ACC112 (cell line): Measurements from ENCODE around the gene ST3GAL2.
"Not testable (repeated sequence)": the region's sequence is repeated elsewhere in the genome, so short reads cannot be mapped to it uniquely, and the experiment has no call there.

Experiments
- H2AFZ ChIP-seq: fragments of 200-600 bp; sonication (generic); one replicate; pipeline ENCODE4 v1.6.0; 2017; ENCODE audit warnings: antibody characterized with exemption, low read length; ENCODE audit not compliant: unreplicated experiment
- H3K27ac ChIP-seq: fragments of 200-600 bp; sonication (generic); 2 replicates; pipeline ENCODE4 v1.5.1; 2014; ENCODE audit warnings: low read depth, mild to moderate bottlenecking, antibody characterized with exemption, low read length, moderate library complexity
- H3K27me3 ChIP-seq: fragments of 200-600 bp; sonication (generic); 2 replicates; pipeline ENCODE4 v1.6.1; 2014; ENCODE audit warnings: mild to moderate bottlenecking, antibody characterized with exemption, low read length, moderate library complexity, mixed read lengths; ENCODE audit not compliant: insufficient read depth
- H3K36me3 ChIP-seq: fragments of 200-600 bp; sonication (generic); 2 replicates; pipeline ENCODE4 v1.6.1; 2016; ENCODE audit warnings: mild to moderate bottlenecking, antibody characterized with exemption, low read length, moderate library complexity, mixed read lengths; ENCODE audit not compliant: insufficient read depth
- H3K4me1 ChIP-seq: fragments of 200-600 bp; sonication (generic); one replicate; pipeline ENCODE4 v1.6.1; 2016; ENCODE audit warnings: low read length, mixed read lengths; ENCODE audit not compliant: insufficient read depth, unreplicated experiment, control insufficient read depth
- H3K4me3 ChIP-seq: fragments of 200-600 bp; sonication (generic); 2 replicates; pipeline ENCODE4 v1.5.1; 2014; ENCODE audit warnings: mild to moderate bottlenecking, low read depth, low read length
- H3K79me2 ChIP-seq: fragments of 200-600 bp; sonication (generic); one replicate; pipeline ENCODE4 v1.6.0; 2016; ENCODE audit warnings: low read length; ENCODE audit not compliant: control insufficient read depth, unreplicated experiment, insufficient read depth

Gene ST3GAL2

GRCh38 chr16:70450142-70451003 lies 11.5 kb upstream of the ST3GAL2 start:
- not testable (repeated sequence) for H3K27ac ChIP-seq, H3K4me1 ChIP-seq, H3K4me3 ChIP-seq, H2AFZ ChIP-seq, H3K79me2 ChIP-seq, H3K36me3 ChIP-seq, H3K27me3 ChIP-seq

- H3K36me3 ChIP-seq = no peaks in the 10 kb centered on the region
- no peak overlapping the region for H2AFZ ChIP-seq
- H3K27me3 ChIP-seq = no peaks in the 10 kb centered on the region
- no peak overlapping the region for H3K4me3 ChIP-seq
- no peaks in the 10 kb centered on the region for H3K4me1 ChIP-seq
- no peak overlapping the region for H3K27ac ChIP-seq
- H3K79me2 ChIP-seq = no peaks in the 10 kb centered on the region
These were observed 9.2 kb upstream of the ST3GAL2 start for GRCh38 chr16:70448075-70448474.

GRCh38 chr16:70444249-70445063 lies 5.6 kb upstream of the ST3GAL2 start:
- no peak overlapping the region for H3K27ac ChIP-seq
- no peak overlapping the region for H2AFZ ChIP-seq
- no peaks in the 10 kb centered on the region for H3K79me2 ChIP-seq
- H3K4me3 ChIP-seq = no peak overlapping the region
- H3K4me1 ChIP-seq = no peaks in the 10 kb centered on the region
- no peaks in the 10 kb centered on the region for H3K27me3 ChIP-seq
- H3K36me3 ChIP-seq = no peaks in the 10 kb centered on the region

GRCh38 chr16:70442344-70442743 lies 3.4 kb upstream of the ST3GAL2 start:
- H3K4me1 ChIP-seq = peaks cover 4% of the 10 kb centered on the region
- no peak overlapping the region for H2AFZ ChIP-seq
- H3K27ac ChIP-seq = no peak overlapping the region
- H3K79me2 ChIP-seq = peaks cover 14% of the 10 kb centered on the region
- no peaks in the 10 kb centered on the region for H3K27me3 ChIP-seq
- H3K4me3 ChIP-seq = no peak overlapping the region
- no peaks in the 10 kb centered on the region for H3K36me3 ChIP-seq

GRCh38 chr16:70441406-70441990 lies 2.6 kb upstream of the ST3GAL2 start:
- no peak overlapping the region for H3K4me3 ChIP-seq
- H3K4me1 ChIP-seq = peaks cover 12% of the 10 kb centered on the region
- peaks cover 22% of the 10 kb centered on the region for H3K79me2 ChIP-seq
- H3K27me3 ChIP-seq = no peaks in the 10 kb centered on the region
- H2AFZ ChIP-seq = no peak overlapping the region
- H3K27ac ChIP-seq = no peak overlapping the region
- H3K36me3 ChIP-seq = no peaks in the 10 kb centered on the region

GRCh38 chr16:70440009-70440692 lies 1.3 kb upstream of the ST3GAL2 start:
- Histone ChIP-seq H3K27me3 (no peaks in the 10 kb centered on the region), H3K4me3 (no peak overlapping the region), H2AFZ (peak overlapping the region; percentile 94), H3K27ac (no peak overlapping the region), H3K4me1 (peaks cover 17% of the 10 kb centered on the region), H3K36me3 (no peaks in the 10 kb centered on the region), H3K79me2 (peaks cover 33% of the 10 kb centered on the region)

GRCh38 chr16:70438585-70438968 lies 323 bp downstream of the ST3GAL2 start:
- Histone ChIP-seq H3K79me2 (peaks cover 48% of the 10 kb centered on the region), H3K27ac (peak overlapping the region; percentile 51; the same call in 1 of the 2 replicates), H3K36me3 (peaks cover 8% of the 10 kb centered on the region; the same call in 1 of the 2 replicates), H3K4me3 (peak overlapping the region; percentile 100), H3K4me1 (peaks cover 30% of the 10 kb centered on the region), H2AFZ (peak overlapping the region; percentile 10), H3K27me3 (no peaks in the 10 kb centered on the region)

- H3K36me3 ChIP-seq = peaks cover 8% of the 10 kb centered on the region; the same call in 1 of the 2 replicates
- H3K4me3 ChIP-seq = peak overlapping the region; percentile 100
- H3K27me3 ChIP-seq = no peaks in the 10 kb centered on the region
- H2AFZ ChIP-seq = peak overlapping the region; percentile 10
- peaks cover 54% of the 10 kb centered on the region for H3K79me2 ChIP-seq
- peaks cover 37% of the 10 kb centered on the region for H3K4me1 ChIP-seq
- H3K27ac ChIP-seq = peak overlapping the region; percentile 51
These were observed 1.0 kb downstream of the ST3GAL2 start for GRCh38 chr16:70437582-70438557.

GRCh38 chr16:70437017-70437581 lies 1.8 kb downstream of the ST3GAL2 start:
- H3K4me3 ChIP-seq = peak overlapping the region; percentile 100
- peaks cover 8% of the 10 kb centered on the region; the same call in 1 of the 2 replicates for H3K36me3 ChIP-seq
- H3K4me1 ChIP-seq = peaks cover 42% of the 10 kb centered on the region
- peak overlapping the region; percentile 51 for H3K27ac ChIP-seq
- H3K79me2 ChIP-seq = peaks cover 60% of the 10 kb centered on the region
- H2AFZ ChIP-seq = no peak overlapping the region
- no peaks in the 10 kb centered on the region for H3K27me3 ChIP-seq
